SU-DHL-6 (cell line): ENCODE measurements around the gene MKX.

Experiments used
- H2AFZ ChIP-seq: fragments of 200-600 bp; sonication (generic); 2 replicates; pipeline ENCODE4 v1.6.1; 2014; ENCODE audit warnings: low read depth, mild to moderate bottlenecking, moderate library complexity, mixed read lengths, antibody characterized with exemption, low read length; ENCODE audit not compliant: severe bottlenecking
- H3F3A ChIP-seq: fragments of 200-600 bp; shearing (Covaris generic); 2 replicates; pipeline ENCODE4 v1.6.0; 2016; ENCODE audit warnings: antibody characterized with exemption, mild to moderate bottlenecking; ENCODE audit not compliant: insufficient read depth
- H3K27ac ChIP-seq: fragments of 200-600 bp; sonication (generic); 2 replicates; pipeline ENCODE4 v1.5.1; 2016; ENCODE audit warnings: low read depth, mild to moderate bottlenecking, low read length, moderate library complexity, mixed read lengths
- H3K27me3 ChIP-seq: fragments of 200-600 bp; sonication (generic), shearing (Covaris generic); 2 replicates; pipeline ENCODE4 v1.6.0; 2014; ENCODE audit warnings: mild to moderate bottlenecking, low read length
- H3K36me3 ChIP-seq: fragments of 200-600 bp; sonication (generic); 2 replicates; pipeline ENCODE4 v1.6.1; 2014; ENCODE audit warnings: mild to moderate bottlenecking, low read length, mixed read lengths
- H3K4me2 ChIP-seq: fragments of 300-600, 200-600 bp; shearing (Covaris generic), sonication (generic); 2 replicates; pipeline ENCODE4 v1.6.0; 2014; ENCODE audit warnings: low read length, low read depth, mild to moderate bottlenecking; ENCODE audit not compliant: poor library complexity, severe bottlenecking
- H3K4me3 ChIP-seq: fragments of 200-600 bp; sonication (generic); 2 replicates; pipeline ENCODE4 v1.5.1; 2014; ENCODE audit warnings: antibody characterized with exemption, low read length, mild to moderate bottlenecking, mixed read lengths; ENCODE audit not compliant: insufficient read depth, poor library complexity, severe bottlenecking
- H3K79me2 ChIP-seq: fragments of 200-600 bp; sonication (generic); 2 replicates; pipeline ENCODE4 v1.6.1; 2014; ENCODE audit warnings: mild to moderate bottlenecking, low read length, moderate library complexity; ENCODE audit not compliant: insufficient read depth
- H3K9ac ChIP-seq: fragments of 200-600 bp; sonication (generic); 2 replicates; pipeline ENCODE4 v1.7.0; 2014; ENCODE audit warnings: mild to moderate bottlenecking, low read length
- H3K9me2 ChIP-seq: fragments of 200-600 bp; sonication (generic); replicated peaks from 2 replicates; pipeline ENCODE4 v1.6.1; 2014; ENCODE audit warnings: low read length; ENCODE audit not compliant: insufficient read depth
- H3K9me3 ChIP-seq: fragments of 200-600 bp; sonication (generic); 2 replicates; pipeline ENCODE4 v1.6.1; 2014; ENCODE audit warnings: low read length, mixed read lengths; ENCODE audit not compliant: insufficient read depth
- H4K20me1 ChIP-seq: fragments of 200-600 bp; sonication (generic); 2 replicates; pipeline ENCODE4 v1.6.1; 2014; ENCODE audit warnings: low read depth, mild to moderate bottlenecking, antibody characterized with exemption, low read length, moderate library complexity, mixed read lengths
- CTCF ChIP-seq: fragments of 200-600 bp; sonication (generic); IDR thresholded peaks from one replicate; pipeline ENCODE4 v1.5.1; 2017; ENCODE audit warnings: antibody characterized with exemption, mild to moderate bottlenecking, low read length, moderate library complexity; ENCODE audit not compliant: insufficient read depth, poor library complexity, severe bottlenecking
- EZH2phosphoT487 ChIP-seq: fragments of 200-600 bp; sonication (generic), shearing (Covaris generic); conservative IDR thresholded peaks from 2 replicates; pipeline ENCODE4 v1.6.1; 2018; ENCODE audit warnings: mild to moderate bottlenecking, antibody characterized with exemption, low read length, moderate library complexity, mixed read lengths

Gene MKX

GRCh38 chr10:27741173-27742091 is 4.2 kb downstream of the MKX start:
- TF ChIP-seq CTCF (no peak), EZH2phosphoT487 (no peak)
- H3K79me2 ChIP-seq: no peaks in the 10 kb centered on the region
- H4K20me1 ChIP-seq: no peaks in the 10 kb centered on the region
- no peaks in the 10 kb centered on the region for H3K27me3 ChIP-seq
- H3K4me3 ChIP-seq: no peak overlapping the region
- no peaks in the 10 kb centered on the region for H3K9me3 ChIP-seq
- no peaks in the 10 kb centered on the region for H3K9me2 ChIP-seq
- no peak overlapping the region for H3K4me2 ChIP-seq
- H3F3A ChIP-seq: no peaks in the 10 kb centered on the region
- H2AFZ ChIP-seq: peak overlapping the region; percentile 20
- H3K9ac ChIP-seq: no peak overlapping the region
- H3K36me3 ChIP-seq: no peaks in the 10 kb centered on the region
- no peak overlapping the region for H3K27ac ChIP-seq

GRCh38 chr10:27736396-27736795 is 9.2 kb downstream of the MKX start:
- TF ChIP-seq EZH2phosphoT487 (no peak), CTCF (no peak)

GRCh38 chr10:27730041-27730440 is 15.6 kb downstream of the MKX start:
- Histone ChIP-seq H3K36me3 (no peaks in the 10 kb centered on the region), H3K27ac (no peak overlapping the region), H3K27me3 (no peaks in the 10 kb centered on the region), H3K4me2 (no peak overlapping the region), H4K20me1 (peaks cover 3% of the 10 kb centered on the region; the same call in 1 of the 2 replicates), H3K9me2 (no peaks in the 10 kb centered on the region), H3K9me3 (no peaks in the 10 kb centered on the region), H3F3A (no peaks in the 10 kb centered on the region), H3K79me2 (no peaks in the 10 kb centered on the region), H3K9ac (no peak overlapping the region), H2AFZ (no peak overlapping the region), H3K4me3 (no peak overlapping the region)
- TF ChIP-seq CTCF (no peak), EZH2phosphoT487 (no peak)

More at GRCh38 chr10:27736396-27736795, 9.2 kb downstream of the MKX start:
- H3K27ac ChIP-seq: no peak overlapping the region
- H3K79me2 ChIP-seq: no peaks in the 10 kb centered on the region
- no peak overlapping the region for H3K4me2 ChIP-seq
- no peaks in the 10 kb centered on the region for H3K27me3 ChIP-seq
- no peak overlapping the region for H2AFZ ChIP-seq
- H3K9ac ChIP-seq: no peak overlapping the region
- H3K36me3 ChIP-seq: no peaks in the 10 kb centered on the region
- peaks cover 3% of the 10 kb centered on the region; the same call in 1 of the 2 replicates for H4K20me1 ChIP-seq
- no peak overlapping the region for H3K4me3 ChIP-seq
- H3K9me2 ChIP-seq: no peaks in the 10 kb centered on the region
- no peaks in the 10 kb centered on the region for H3F3A ChIP-seq
- H3K9me3 ChIP-seq: no peaks in the 10 kb centered on the region
